Gastrocnemius medialis (tissue), 4 donors: ENCODE data around the gene CLNK.

Source experiments
- POLR2A ChIP-seq, 2 donors: fragments of 450-650 bp; IDR thresholded peaks; one replicate each; pipeline ENCODE4 v1.6.1; 2017; ENCODE audit warnings: antibody characterized with exemption in 2 of 2, mild to moderate bottlenecking in 2 of 2, moderate library complexity in 2 of 2
- TF ChIP-seq, protein P1 (sequence below), 5 experiments: fragments of 450-650 bp in 3 of 5; fragments of 200-600 bp in 2 of 5; sonication (generic) in 2 of 5; IDR thresholded peaks in 4 of 5; conservative IDR thresholded peaks in 1 of 5; 1 replicate in 4 of 5; 2 replicates in 1 of 5; pipeline ENCODE4 v1.5.1; 2016 to 2019; ENCODE audit warnings: antibody characterized with exemption in 5 of 5, mild to moderate bottlenecking in 3 of 5, moderate library complexity in 3 of 5

DNA sequence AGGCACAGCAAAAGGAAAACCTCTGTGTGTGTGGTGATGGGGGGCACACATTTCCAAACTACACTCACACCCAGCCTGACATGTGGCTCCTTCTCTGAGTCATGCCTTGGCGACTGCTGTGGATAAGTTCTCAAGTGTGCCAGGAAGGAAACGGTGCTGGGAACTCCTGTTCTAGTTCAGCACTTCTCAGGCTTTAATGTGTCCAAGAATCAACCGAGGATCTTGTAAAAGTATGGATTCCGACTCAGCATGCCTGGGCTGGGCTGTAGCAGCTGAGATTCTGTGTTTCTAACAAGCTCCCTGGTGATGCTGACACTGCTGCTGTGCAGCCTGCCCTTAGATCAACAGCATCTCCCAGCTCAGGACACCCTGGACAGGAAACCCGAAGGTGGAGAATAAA lies 20.2 kb downstream of the CLNK start:
- TF ChIP-seq, protein P1, sequence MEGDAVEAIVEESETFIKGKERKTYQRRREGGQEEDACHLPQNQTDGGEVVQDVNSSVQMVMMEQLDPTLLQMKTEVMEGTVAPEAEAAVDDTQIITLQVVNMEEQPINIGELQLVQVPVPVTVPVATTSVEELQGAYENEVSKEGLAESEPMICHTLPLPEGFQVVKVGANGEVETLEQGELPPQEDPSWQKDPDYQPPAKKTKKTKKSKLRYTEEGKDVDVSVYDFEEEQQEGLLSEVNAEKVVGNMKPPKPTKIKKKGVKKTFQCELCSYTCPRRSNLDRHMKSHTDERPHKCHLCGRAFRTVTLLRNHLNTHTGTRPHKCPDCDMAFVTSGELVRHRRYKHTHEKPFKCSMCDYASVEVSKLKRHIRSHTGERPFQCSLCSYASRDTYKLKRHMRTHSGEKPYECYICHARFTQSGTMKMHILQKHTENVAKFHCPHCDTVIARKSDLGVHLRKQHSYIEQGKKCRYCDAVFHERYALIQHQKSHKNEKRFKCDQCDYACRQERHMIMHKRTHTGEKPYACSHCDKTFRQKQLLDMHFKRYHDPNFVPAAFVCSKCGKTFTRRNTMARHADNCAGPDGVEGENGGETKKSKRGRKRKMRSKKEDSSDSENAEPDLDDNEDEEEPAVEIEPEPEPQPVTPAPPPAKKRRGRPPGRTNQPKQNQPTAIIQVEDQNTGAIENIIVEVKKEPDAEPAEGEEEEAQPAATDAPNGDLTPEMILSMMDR (IDR thresholded peaks at IDR 0.05 in 4 of 5, conservative IDR thresholded peaks at IDR 0.05 in 1 of 5): no peak
- no peak for TF ChIP-seq POLR2A (IDR thresholded peaks at IDR 0.05)
